Uterus (tissue), 4 donors: Measurements from ENCODE around the gene HIRIP3. TPM values are rescaled to one million over a fixed set of nuclear protein-coding genes. Genes with fewer than 3 reads are reported as not detected.
A peak's percentile ranks its signal among the peaks of the same experiment; 100 is the strongest.

ENCODE experiments used
- DNase-seq, 2 donors: peaks; one replicate each; pipeline ENCODE4 v3.0.0-alpha.2; 2019 to 2020
- H3K27ac ChIP-seq, 2 donors: fragments of 200-600 bp; sonication (generic); 1 replicate in 1 of 2; 2 replicates in 1 of 2; pipeline ENCODE4 v1.5.1; 2016 to 2018
- H3K27me3 ChIP-seq, 2 donors: fragments of 200-600 bp; sonication (generic); one replicate each; pipeline ENCODE4 v1.5.1; 2018 to 2019; ENCODE audit warnings: control low read depth in 1 of 2
- H3K36me3 ChIP-seq, 2 donors: fragments of 200-600 bp; sonication (generic); one replicate each; pipeline ENCODE4 v1.5.1; 2019; ENCODE audit warnings: control low read depth in 1 of 2
- H3K4me1 ChIP-seq, 2 donors: fragments of 200-600 bp; sonication (generic); one replicate each; pipeline ENCODE4 v1.5.1; 2018 to 2019; ENCODE audit warnings: control low read depth in 1 of 2
- H3K4me3 ChIP-seq, 2 donors: fragments of 200-600 bp; sonication (generic); 1 replicate in 1 of 2; 2 replicates in 1 of 2; pipeline ENCODE4 v1.5.1; 2018 to 2019; ENCODE audit warnings: mild to moderate bottlenecking in 1 of 2
- H3K9me3 ChIP-seq, 2 donors: fragments of 200-600 bp; sonication (generic); one replicate each; pipeline ENCODE4 v1.5.1; 2019; ENCODE audit warnings: control low read depth in 1 of 2
- POLR2A ChIP-seq, 2 donors: fragments of 450-650 bp; IDR thresholded peaks; one replicate each; pipeline ENCODE4 v1.6.1; 2016; ENCODE audit warnings: antibody characterized with exemption in 2 of 2, mild to moderate bottlenecking in 1 of 2, moderate library complexity in 1 of 2
- intact Hi-C: fragments of 100-400 bp; cut with DNase I; formaldehyde crosslinking; loops from one replicate; pipeline ENCODE4 v1.15.1; 2023; ENCODE audit warnings: low total_unique reads
- total RNA-seq, 4 donors: library from RNA; depleted of rRNA in 3 of 4; stranded (reverse); fragments of >200 nt in 3 of 4; gene quantifications; one replicate each; pipeline versions ENCODE4 v1.1.0 to v1.2.4, GENCODE V29; 2014 to 2023
- TF ChIP-seq, protein P1 (sequence below), 4 experiments: fragments of 200-600 bp in 2 of 4; fragments of 450-650 bp in 2 of 4; sonication (generic) in 2 of 4; IDR thresholded peaks; one replicate each; pipeline ENCODE4 v1.5.1; 2016 to 2019; ENCODE audit warnings: antibody characterized with exemption in 4 of 4, mild to moderate bottlenecking in 2 of 4, moderate library complexity in 1 of 4
- donor health status: DM: yes; HTN: yes; CAD: no.

HIRIP3 gene
- total RNA-seq, 4 donors from 2014 or later, result 3.8 to 20.4 (median 13.5) TPM

DNA sequence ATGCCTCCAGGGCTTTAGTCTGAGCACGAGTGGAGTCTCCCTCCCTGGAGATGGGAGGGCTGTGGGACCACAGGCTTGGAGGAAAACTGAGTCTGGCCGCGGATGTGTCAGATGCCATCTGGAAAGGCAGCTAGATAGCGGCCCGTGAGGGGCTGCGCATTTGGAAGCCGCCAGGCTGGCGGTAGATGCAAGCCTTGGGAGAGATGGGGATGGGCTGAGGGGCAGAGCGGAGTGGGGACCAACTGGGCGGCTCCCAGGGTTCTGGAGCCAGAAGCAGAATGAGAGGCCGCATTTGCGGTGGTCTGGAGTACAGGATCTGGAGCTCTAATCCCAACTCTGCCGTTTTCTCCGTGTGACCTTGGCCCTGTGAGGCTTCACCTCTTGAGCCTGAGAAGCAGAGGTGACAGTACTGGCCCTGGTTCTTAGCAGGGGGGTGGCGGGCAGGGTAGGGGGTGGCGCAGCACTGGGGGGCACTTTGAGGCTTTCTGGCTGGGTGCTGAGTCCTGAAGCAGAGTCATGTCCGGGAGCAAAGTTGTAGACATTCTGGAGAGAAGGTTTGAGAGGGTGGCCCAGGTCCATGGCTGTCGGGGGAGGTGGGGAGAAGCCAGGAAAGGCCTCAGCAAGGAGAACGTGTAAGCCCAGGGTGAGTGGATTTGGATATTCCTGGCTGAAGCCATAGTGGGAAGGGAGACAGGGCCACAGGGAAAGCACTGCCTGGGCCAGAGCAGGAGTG is 7.4 kb upstream of the HIRIP3 start:
- no peak overlapping the region for H3K4me3 ChIP-seq
- no peaks in the 10 kb centered on the region for H3K9me3 ChIP-seq
- TF ChIP-seq, protein P1, sequence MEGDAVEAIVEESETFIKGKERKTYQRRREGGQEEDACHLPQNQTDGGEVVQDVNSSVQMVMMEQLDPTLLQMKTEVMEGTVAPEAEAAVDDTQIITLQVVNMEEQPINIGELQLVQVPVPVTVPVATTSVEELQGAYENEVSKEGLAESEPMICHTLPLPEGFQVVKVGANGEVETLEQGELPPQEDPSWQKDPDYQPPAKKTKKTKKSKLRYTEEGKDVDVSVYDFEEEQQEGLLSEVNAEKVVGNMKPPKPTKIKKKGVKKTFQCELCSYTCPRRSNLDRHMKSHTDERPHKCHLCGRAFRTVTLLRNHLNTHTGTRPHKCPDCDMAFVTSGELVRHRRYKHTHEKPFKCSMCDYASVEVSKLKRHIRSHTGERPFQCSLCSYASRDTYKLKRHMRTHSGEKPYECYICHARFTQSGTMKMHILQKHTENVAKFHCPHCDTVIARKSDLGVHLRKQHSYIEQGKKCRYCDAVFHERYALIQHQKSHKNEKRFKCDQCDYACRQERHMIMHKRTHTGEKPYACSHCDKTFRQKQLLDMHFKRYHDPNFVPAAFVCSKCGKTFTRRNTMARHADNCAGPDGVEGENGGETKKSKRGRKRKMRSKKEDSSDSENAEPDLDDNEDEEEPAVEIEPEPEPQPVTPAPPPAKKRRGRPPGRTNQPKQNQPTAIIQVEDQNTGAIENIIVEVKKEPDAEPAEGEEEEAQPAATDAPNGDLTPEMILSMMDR (IDR thresholded peaks at IDR 0.05), result no peak
- TF ChIP-seq POLR2A (IDR thresholded peaks at IDR 0.05), result no peak
- no peak for DNase-seq
- intact Hi-C loops, result no loop called here
- no peak overlapping the region for H3K27ac ChIP-seq
- H3K36me3 ChIP-seq, result no peaks in the 10 kb centered on the region
- no peaks in the 10 kb centered on the region for H3K4me1 ChIP-seq
- no peaks in the 10 kb centered on the region for H3K27me3 ChIP-seq

DNA sequence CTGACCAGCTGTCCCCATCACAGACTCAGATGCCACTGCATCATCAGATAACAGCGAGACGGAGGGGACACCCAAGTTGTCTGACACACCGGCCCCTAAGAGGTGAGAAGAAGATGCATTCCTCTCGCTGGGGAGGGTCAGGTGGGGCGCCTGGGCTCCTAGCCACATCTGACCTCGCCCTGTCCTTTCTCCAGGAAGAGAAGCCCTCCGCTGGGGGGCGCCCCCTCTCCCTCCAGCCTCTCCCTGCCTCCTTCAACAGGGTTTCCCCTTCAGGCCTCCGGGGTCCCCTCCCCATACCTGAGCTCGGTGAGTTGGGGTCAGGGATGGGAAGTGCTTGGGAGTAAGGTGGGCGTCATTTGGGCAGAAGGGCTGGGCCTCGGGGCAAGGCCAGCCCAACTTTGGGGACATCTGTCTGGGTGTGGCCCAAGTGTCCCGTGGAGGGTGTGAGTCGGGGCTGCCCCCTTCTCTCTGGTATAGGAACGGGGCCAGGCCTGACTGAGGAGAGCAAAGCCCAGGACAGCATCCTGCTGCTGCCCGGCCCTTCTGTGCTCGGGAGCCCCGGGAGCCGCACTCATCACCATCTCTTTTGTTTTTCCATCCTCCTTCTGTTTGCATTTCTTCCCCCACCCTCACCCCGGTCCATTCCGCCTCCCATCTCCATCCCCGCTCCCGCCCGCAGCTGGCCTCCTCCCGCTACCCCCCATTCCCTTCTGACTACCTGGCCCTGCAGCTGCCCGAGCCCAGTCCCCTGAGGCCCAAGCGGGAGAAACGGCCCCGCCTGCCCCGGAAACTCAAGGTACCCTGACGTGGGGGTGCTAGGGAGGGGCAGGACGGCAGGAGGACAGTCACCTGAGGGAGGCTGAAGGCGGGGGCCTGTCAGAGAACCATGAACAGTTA is 5.6 kb upstream of the HIRIP3 start:
- no peak for DNase-seq
- H3K4me1 ChIP-seq, result no peaks in the 10 kb centered on the region
- H3K27ac ChIP-seq, result no peak overlapping the region
- intact Hi-C loops, result no loop called here
- H3K36me3 ChIP-seq, result no peaks in the 10 kb centered on the region
- no peak overlapping the region for H3K4me3 ChIP-seq
- no peak for TF ChIP-seq POLR2A (IDR thresholded peaks at IDR 0.05)
- no peaks in the 10 kb centered on the region for H3K27me3 ChIP-seq
- no peaks in the 10 kb centered on the region for H3K9me3 ChIP-seq

DNA sequence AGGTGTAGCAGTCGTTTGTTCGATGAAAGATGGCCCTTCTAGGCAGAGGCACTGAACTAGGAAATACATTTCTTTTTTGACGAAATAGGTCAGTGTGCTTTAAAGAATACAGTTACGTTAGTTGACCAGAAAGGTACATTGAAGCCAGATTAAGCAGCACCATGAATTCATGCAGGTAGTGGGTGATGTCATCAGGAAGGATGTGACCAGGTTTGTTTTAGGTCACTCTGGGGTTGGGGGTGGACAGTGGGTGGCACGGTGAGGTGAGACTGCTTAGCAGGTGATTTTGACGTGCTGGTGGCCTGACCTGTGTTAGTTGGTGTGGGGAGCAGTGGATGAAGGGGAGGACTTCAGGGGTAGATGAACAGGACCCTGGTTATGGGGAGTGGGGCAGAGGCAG is 4.2 kb upstream of the HIRIP3 start:
- DNase-seq, result no peak
- no peaks in the 10 kb centered on the region for H3K9me3 ChIP-seq
- no peaks in the 10 kb centered on the region for H3K27me3 ChIP-seq
- no peak overlapping the region for H3K4me3 ChIP-seq
- H3K36me3 ChIP-seq, result no peaks in the 10 kb centered on the region
- intact Hi-C loops, result no loop called here
- H3K27ac ChIP-seq, result no peak overlapping the region
- H3K4me1 ChIP-seq, result peaks cover 0 to 4% of the 10 kb centered on the region in 2 donors
- TF ChIP-seq POLR2A (IDR thresholded peaks at IDR 0.05), result no peak
- TF ChIP-seq, protein P1 (IDR thresholded peaks at IDR 0.05), result no peak

DNA sequence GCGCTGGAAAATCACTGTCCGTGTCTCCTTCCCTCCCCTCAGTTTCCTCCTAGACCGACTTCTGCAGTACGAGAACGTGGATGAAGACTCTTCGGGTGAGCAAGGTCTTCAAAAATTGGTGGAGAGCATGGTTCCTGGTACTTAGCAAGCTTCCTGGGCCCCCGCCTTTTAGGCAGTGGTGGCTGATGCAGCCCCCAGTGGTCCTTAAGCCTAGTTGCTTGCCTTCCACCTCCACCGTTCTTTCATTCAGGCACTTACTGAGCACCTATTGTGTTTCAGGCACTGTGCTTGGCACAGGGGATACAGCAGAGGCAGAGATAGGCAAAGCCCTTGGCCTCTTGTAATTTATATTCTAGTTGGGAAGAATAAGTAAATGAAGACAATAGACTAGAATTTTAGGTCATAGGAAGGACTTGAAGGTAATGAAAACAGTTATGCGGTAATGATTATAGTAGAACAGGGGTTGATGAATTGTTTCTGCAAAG is 1.4 kb upstream of the HIRIP3 start:
- DNase-seq, result no peak
- Histone ChIP-seq H3K4me3 (peak overlapping the region; percentile 93 to 96), H3K27ac (peak overlapping the region; percentile 96 to 98), H3K27me3 (no peaks in the 10 kb centered on the region), H3K4me1 (peaks cover 0 to 8% of the 10 kb centered on the region in 2 donors), H3K36me3 (no peaks in the 10 kb centered on the region), H3K9me3 (no peaks in the 10 kb centered on the region)
- TF ChIP-seq, protein P1 (IDR thresholded peaks at IDR 0.05), result no peak
- TF ChIP-seq POLR2A (IDR thresholded peaks at IDR 0.05), result no peak
- intact Hi-C loops, result no loop called here

DNA sequence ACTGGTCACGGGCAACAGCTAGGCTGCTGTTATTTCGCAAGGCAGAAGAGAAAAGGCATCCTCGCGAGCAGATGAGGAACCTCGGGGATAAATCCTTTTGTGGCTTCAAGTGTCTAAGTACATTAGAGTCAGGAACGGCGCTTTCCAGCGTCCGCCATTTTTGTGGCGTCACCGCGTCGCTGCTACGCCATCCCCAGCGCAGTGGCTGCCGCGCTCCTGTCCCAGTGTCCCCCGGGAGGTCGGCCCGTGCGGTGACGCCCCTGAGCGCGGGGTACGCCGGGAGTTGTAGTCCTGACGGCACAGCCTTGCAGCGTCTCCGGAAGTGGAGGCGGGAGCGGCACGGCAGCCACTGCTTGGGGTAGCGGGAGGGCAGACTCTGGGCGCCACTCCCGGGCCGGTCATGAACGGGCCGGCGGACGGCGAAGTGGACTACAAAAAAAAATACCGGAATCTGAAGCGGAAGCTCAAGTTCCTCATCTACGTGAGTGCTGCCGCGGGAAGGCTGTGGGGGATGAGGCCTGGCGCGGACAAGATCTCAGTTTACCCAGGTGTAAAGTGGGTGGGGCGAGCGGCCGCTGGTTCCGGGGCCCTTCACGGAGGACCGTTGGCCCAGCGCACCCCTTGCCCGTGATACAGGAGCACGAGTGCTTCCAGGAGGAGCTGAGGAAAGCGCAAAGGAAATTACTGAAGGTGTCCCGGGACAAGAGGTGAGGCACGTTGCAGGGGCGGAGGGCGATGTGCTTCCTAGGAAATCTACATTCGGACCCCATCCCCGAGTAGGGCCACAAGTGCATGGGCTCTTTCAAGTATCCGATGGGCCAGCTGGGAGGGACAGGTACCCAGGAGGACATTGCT is 721 bp upstream of the HIRIP3 start, which contains the start of gene INO80E:
Gene INO80E, plus strand, starts transcription at position 331 of the 855 bp plus-strand sequence. Its CDS starts 70 bp downstream, at position 401.
- peaks cover 0 to 8% of the 10 kb centered on the region in 2 donors for H3K4me1 ChIP-seq
- peak; percentile 97 to 99 for DNase-seq
- peak within 1 kb of the TSS; percentile 96 to 98 for H3K27ac ChIP-seq
- intact Hi-C loops, result no loop called here
- no peaks in the 10 kb centered on the region for H3K27me3 ChIP-seq
- peak within 1 kb of the TSS; percentile 93 to 96 for H3K4me3 ChIP-seq
- no peaks in the 10 kb centered on the region for H3K36me3 ChIP-seq
- TF ChIP-seq POLR2A (IDR thresholded peaks at IDR 0.05), result peak in 1 of 2 donors; percentile 60
- TF ChIP-seq, protein P1 (IDR thresholded peaks at IDR 0.05), result peak in 1 of 4 experiments; percentile 5
- H3K9me3 ChIP-seq, result no peaks in the 10 kb centered on the region
